Hepatocyte (in vitro differentiated cells): ENCODE data around the gene GRIN2C. TPM values are rescaled to one million over a fixed set of nuclear protein-coding genes. Genes with fewer than 3 reads are reported as not detected.

ENCODE experiments used
- DNase-seq: peaks from one replicate; pipeline ENCODE4 v3.0.0-alpha.2; 2016; ENCODE audit warnings: low spot score
- H2AFZ ChIP-seq: fragments of 200-600 bp; sonication (generic); 2 replicates; pipeline ENCODE4 v1.6.0; 2016; ENCODE audit warnings: antibody characterized with exemption, mild to moderate bottlenecking
- H3K27ac ChIP-seq: fragments of 200-600 bp; sonication (generic); 2 replicates; pipeline ENCODE4 v1.5.1; 2016; ENCODE audit warnings: mild to moderate bottlenecking
- H3K27me3 ChIP-seq: fragments of 200-600 bp; sonication (generic); 2 replicates; pipeline ENCODE4 v1.6.1; 2016
- H3K36me3 ChIP-seq: fragments of 200-600 bp; sonication (generic); replicated peaks from 2 replicates; pipeline ENCODE4 v1.5.1; 2016; ENCODE audit warnings: low read depth; ENCODE audit not compliant: insufficient read depth
- H3K4me1 ChIP-seq: fragments of 200-600 bp; sonication (generic); 2 replicates; pipeline ENCODE4 v1.5.1; 2016; ENCODE audit warnings: mild to moderate bottlenecking, moderate library complexity; ENCODE audit not compliant: insufficient read depth
- H3K4me2 ChIP-seq: fragments of 200-600 bp; sonication (generic); 2 replicates; pipeline ENCODE4 v1.6.0; 2016
- H3K4me3 ChIP-seq: fragments of 200-600 bp; sonication (generic); 2 replicates; pipeline ENCODE4 v1.5.1; 2016; ENCODE audit warnings: mild to moderate bottlenecking
- H3K79me2 ChIP-seq: fragments of 200-600 bp; sonication (generic); 2 replicates; pipeline ENCODE4 v1.6.0; 2017; ENCODE audit warnings: mild to moderate bottlenecking
- H3K9me2 ChIP-seq: fragments of 200-600 bp; sonication (generic); replicated peaks from 2 replicates; pipeline ENCODE4 v1.6.0; 2017; ENCODE audit warnings: mild to moderate bottlenecking; ENCODE audit not compliant: insufficient read depth
- H3K9me3 ChIP-seq: fragments of 200-600 bp; sonication (generic); 2 replicates; pipeline ENCODE4 v1.5.1; 2016; ENCODE audit warnings: low read depth, mild to moderate bottlenecking
- H4K20me1 ChIP-seq: fragments of 200-600 bp; sonication (generic); 2 replicates; pipeline ENCODE4 v1.6.0; 2016; ENCODE audit warnings: mild to moderate bottlenecking; ENCODE audit not compliant: insufficient read depth, poor library complexity, severe bottlenecking
- CTCF ChIP-seq: fragments of 200-600 bp; sonication (generic); IDR thresholded peaks from 2 replicates; pipeline ENCODE4 v1.5.1; 2016; ENCODE audit warnings: antibody characterized with exemption, mild to moderate bottlenecking; ENCODE audit not compliant: poor library complexity
- EZH2 ChIP-seq: fragments of 200-600 bp; sonication (generic); IDR thresholded peaks from 2 replicates; pipeline ENCODE4 v1.6.1; 2016; ENCODE audit warnings: antibody characterized with exemption, mild to moderate bottlenecking, borderline replicate concordance
- EZH2phosphoT487 ChIP-seq: fragments of 200-600 bp; sonication (generic); IDR thresholded peaks from one replicate; pipeline ENCODE4 v1.6.1; 2018; ENCODE audit warnings: antibody characterized with exemption, mild to moderate bottlenecking, low read depth, moderate library complexity; ENCODE audit not compliant: unreplicated experiment, severe bottlenecking
- WGBS: methylation state at CpG from one replicate; pipeline ENCODE4 v1.1.6; 2016; ENCODE audit warnings: low lambda C conversion rate; ENCODE audit errors: missing lambda C conversion rate; 5-methylcytosine and 5-hydroxymethylcytosine counted together
- polyA plus RNA-seq: library from polyadenylated mRNA; unstranded; fragments of >200 nt; fragmentation: Nextera tagmentation; extraction: Ambion mirVana; gene quantifications from 2 replicates; pipeline ENCODE4 v1.2.1, GENCODE V29; 2016
- total RNA-seq: library from RNA; depleted of rRNA; stranded (reverse); fragments of >200 nt; gene quantifications from 2 replicates; pipeline ENCODE4 v1.2.3, GENCODE V29; 2014

The GRIN2C gene
- total and polyA plus RNA-seq, 2 experiments from 2014 or later = 0.27 TPM; not detected in 1

GRCh38 chr17:74882517-74883240, 23.0 kb upstream of the GRIN2C start:
- WGBS = 82% methylated on average over 20 of the region's 20 CpGs
- DNase-seq = no peak
- H3K4me1 ChIP-seq = no peaks in the 10 kb centered on the region
- no peaks in the 10 kb centered on the region for H3K9me3 ChIP-seq
- H3K27ac ChIP-seq = no peak overlapping the region
- H3K79me2 ChIP-seq = no peaks in the 10 kb centered on the region
- H3K27me3 ChIP-seq = no peaks in the 10 kb centered on the region
- no peaks in the 10 kb centered on the region for H4K20me1 ChIP-seq
- no peak overlapping the region for H3K4me3 ChIP-seq
- no peaks in the 10 kb centered on the region for H3K9me2 ChIP-seq
- H2AFZ ChIP-seq = no peak overlapping the region
- no peaks in the 10 kb centered on the region for H3K36me3 ChIP-seq
- no peak for TF ChIP-seq EZH2phosphoT487
- TF ChIP-seq CTCF = no peak
- no peak for TF ChIP-seq EZH2
- no peak overlapping the region for H3K4me2 ChIP-seq

GRCh38 chr17:74881073-74881472, 21.4 kb upstream of the GRIN2C start:
- 75% methylated on average over 11 of the region's 11 CpGs for WGBS
- Histone ChIP-seq H3K36me3 (no peaks in the 10 kb centered on the region), H3K27me3 (no peaks in the 10 kb centered on the region), H3K9me2 (no peaks in the 10 kb centered on the region), H2AFZ (no peak overlapping the region), H3K4me2 (no peak overlapping the region), H3K4me1 (no peaks in the 10 kb centered on the region), H4K20me1 (no peaks in the 10 kb centered on the region), H3K79me2 (no peaks in the 10 kb centered on the region), H3K4me3 (no peak overlapping the region), H3K9me3 (no peaks in the 10 kb centered on the region), H3K27ac (no peak overlapping the region)
- TF ChIP-seq EZH2phosphoT487 (no peak), EZH2 (no peak), CTCF (no peak)
- DNase-seq = no peak

GRCh38 chr17:74879308-74879707, 19.6 kb upstream of the GRIN2C start:
- no peaks in the 10 kb centered on the region for H3K36me3 ChIP-seq
- no peaks in the 10 kb centered on the region for H3K9me3 ChIP-seq
- H3K27ac ChIP-seq = no peak overlapping the region
- no peaks in the 10 kb centered on the region for H3K27me3 ChIP-seq
- no peak overlapping the region for H2AFZ ChIP-seq
- H4K20me1 ChIP-seq = no peaks in the 10 kb centered on the region
- peaks cover under 1% of the 10 kb centered on the region for H3K4me1 ChIP-seq
- H3K4me2 ChIP-seq = no peak overlapping the region
- 91% methylated on average over 14 of the region's 16 CpGs for WGBS
- no peaks in the 10 kb centered on the region for H3K9me2 ChIP-seq
- DNase-seq = no peak
- H3K79me2 ChIP-seq = no peaks in the 10 kb centered on the region
- H3K4me3 ChIP-seq = no peak overlapping the region
- TF ChIP-seq CTCF (no peak), EZH2phosphoT487 (no peak), EZH2 (no peak)
